Stimulated activated CD8-positive, alpha-beta memory T cell treated with anti-CD3 and anti-CD28 coated beads, Interleukin-15, amount 100 ng/mL, for 48 hours (primary cell): Measurements from ENCODE around the gene FEV.

Experiments used
- DNase-seq, 2 donors: peaks; one replicate each; pipeline ENCODE4 v3.0.0-alpha.2; 2020; ENCODE audit warnings: low read depth in 2 of 2

FEV gene

DNA sequence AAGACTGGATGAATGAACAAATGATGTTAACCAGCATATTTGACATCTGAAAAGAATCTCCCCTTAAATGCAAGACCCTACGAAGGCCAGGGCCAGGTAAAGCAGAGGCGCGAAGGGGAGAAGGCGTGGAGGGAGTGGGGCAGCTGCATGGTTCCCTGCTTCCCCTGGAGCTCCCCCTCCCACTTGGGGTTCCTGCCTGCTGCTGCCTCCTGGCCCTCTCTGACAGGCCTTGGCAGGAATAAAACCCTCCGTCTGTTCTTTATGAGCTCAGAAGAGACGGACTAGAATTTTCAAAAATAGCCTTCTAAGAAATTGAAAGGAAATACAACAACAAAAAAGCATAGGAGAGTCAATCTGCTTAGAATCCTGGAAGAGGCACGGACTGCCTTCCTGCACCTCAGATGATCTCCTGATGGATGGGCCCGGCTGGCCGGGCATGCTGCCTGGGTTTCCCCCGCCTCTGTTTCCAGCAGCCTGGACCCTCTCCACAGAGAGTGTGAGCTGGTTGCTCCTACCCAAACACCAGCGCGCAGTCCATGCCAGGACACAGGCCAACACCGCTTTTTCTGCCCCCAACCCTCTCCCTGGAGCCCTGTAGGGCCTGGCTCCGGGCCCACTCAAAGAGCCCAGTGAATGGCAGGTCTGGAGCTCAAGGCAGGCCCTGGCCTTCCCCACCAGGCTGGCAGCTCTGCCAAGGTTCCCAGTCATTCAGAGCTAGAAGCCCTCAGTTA, 32.4 kb upstream of the FEV start:
- no peak for DNase-seq

DNA sequence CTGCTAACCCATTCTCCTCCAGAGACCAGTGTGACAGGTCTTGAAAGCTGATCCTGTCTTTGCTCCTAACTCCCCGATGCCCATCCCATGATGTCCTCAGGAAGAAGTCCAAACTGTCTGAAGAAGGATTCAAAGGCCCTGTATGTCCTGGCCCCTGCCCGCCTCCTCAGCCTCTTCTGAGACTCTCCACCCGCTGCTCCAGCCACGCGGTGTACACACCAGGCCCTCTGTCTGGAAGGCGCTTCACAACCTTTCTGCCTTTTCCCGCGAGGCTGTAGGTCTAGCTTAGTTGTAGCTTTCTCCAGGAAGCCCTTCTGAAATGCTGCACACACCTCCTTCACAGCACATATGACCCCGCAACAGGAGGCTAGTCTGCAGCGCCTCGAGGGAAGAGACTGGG, 31.7 kb upstream of the FEV start:
- DNase-seq: no peak

- DNase-seq: no peak
Measured at GRCh38 chr2:219010873-219011272, 25.9 kb upstream of the FEV start.

DNA sequence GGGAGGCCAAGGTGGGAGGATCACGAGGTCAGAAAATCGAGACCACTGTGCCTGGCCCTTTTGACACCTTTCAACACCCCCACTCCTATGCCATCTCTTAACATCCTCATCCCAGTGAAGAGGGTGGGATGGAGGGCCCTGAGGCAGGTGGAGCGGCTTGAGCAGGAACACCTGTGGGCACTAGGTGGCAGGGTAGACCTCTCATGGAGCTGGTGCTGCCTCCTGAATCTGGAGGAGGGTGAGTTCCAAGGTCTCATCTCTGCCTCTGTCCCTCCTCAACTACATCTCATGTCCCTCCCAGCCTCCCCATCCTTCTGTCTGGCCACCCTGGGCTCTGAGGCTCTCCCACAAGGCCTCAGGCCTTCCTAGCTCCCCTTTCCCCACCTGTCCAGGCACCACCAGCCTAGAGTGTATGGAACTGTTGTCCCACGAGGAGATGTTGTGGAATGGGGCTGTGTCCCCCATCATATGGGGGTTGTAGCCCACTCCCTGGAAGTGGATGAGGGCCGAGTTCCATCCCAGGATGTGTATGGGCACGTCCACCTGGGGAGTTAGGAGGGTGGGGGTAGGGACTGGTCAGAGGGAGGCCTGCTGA, 25.3 kb upstream of the FEV start:
- DNase-seq: no peak

- DNase-seq: no peak
Measured at GRCh38 chr2:219009294-219009693, 24.3 kb upstream of the FEV start.

DNA sequence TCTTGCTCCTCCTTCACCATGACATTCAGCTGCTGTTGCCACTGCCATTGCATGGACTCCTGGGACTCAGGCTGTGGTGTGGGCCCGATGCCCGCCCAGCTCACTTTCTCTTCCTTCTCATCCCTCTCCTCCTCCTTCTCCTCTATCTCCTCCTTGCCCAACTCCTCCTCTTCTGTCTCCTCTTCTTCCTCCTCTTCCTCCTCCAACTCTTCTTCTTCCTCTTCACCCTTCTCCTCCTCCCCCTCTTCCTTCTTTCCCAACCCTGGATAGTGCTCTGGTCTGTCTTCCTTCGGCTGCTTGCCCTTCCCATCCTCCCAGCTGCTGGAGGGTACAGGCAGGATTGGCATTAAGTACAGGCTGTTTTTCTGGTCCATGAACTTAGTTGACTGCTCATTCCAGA, 19.0 kb upstream of the FEV start:
- DNase-seq: no peak

DNA sequence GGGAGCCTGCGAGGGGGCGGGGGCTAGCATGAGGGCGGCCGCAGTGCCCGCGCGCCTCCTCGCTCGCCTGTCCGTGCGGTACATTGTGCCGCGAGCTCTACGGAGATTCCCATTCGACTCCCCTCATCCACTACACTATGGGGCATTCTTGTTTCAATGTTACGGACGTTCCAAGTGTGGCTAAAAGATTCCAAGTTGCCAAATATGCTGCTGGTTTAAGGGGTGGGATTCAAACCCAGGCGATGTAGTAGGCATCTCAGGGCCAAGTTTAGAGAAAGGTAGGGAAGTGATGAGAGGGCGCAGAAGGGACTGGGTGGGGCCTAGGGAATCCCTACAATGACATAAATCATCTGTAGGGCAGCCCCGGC, 18.3 kb upstream of the FEV start:
- DNase-seq: no peak

- peak in 1 of 2 donors; percentile 43 for DNase-seq
Measured at GRCh38 chr2:219002395-219003266, 17.6 kb upstream of the FEV start.

DNA sequence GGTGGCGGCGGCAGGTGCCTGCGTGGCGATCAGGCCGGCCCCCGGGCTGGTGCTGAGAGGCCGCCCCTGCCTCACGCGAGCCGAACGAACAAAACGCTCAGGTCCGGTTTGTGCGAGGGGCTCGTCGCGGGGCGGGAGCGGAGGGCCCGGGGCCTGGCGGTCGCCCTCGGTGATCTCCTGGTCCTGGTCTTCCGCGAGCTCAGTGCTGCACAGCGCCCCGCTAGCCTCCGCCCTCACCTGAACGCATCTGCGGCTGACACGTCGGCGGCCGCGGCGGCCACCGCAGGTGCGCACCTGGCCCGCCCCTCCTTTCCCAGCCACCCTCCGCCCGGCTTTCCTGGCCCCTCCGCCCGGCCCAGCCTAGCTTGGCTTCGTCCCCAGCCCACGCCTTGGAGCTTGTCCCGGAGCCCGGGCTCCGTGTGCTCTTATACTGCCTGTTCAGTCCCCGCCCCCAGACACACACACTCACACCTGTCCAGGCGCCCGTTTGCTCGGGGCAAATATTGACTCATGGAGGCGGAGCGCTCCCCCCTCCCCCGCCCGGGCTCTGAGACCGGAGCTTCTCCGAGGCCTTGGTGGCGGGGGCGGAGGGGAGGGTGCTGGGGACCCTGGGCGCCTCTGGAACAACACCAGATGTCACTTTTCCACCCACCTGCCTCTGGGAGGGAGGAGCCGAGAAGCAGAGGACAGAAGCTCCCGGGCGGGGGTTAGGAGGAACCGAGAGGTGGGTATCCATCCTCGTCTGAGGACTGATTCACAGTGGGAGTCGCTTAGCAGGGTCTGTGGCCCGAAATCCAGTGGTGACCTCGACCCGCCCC, 16.8 kb upstream of the FEV start:
- DNase-seq: no peak

GRCh38 chr2:219001100-219001576, 16.2 kb upstream of the FEV start:
- no peak for DNase-seq

- no peak for DNase-seq
Measured at GRCh38 chr2:219000569-219000960, 15.6 kb upstream of the FEV start.

GRCh38 chr2:218999881-219000568, 15.0 kb upstream of the FEV start:
- no peak for DNase-seq

DNA sequence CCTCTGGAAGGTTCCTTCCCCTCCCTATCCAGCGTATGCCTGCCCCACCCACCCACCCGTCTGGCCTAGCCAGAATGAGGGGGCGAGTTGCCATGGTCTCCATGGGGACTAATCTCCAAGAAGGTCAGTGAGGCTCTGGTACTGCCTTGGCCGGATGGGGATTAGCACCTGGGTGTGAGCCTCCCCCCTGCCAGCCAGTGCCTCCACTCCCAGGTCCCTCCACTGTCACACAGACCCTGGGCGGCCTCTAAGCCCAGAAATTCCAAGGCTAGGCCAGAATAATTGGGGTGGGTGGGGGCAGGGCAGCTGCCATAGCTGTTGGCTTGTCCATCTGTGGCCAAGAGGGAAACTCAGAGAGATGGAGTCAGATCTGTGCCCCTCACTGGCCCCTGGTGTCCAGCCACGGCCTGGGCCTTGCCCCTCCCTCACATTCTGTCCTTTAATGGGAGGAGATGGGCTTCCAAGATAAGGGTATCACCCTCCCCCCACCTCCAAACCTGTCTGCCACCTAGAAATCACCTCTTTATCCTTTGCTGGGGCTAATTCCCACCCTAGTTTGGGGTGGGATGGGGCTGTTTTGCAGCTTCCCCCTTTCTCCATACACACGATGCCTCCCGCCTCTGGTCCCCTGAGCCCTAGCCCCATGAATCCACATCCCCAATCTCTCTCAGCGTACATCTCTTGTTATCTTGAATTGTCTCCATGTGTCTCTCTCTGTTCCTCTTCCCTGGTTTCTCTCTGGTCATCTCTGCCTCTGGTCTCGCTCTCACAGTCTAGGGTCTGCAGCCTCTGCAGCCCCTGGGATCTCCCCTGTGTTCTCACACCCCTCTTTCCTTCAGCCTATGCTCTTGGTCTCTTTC, 14.3 kb upstream of the FEV start:
- DNase-seq: no peak

DNA sequence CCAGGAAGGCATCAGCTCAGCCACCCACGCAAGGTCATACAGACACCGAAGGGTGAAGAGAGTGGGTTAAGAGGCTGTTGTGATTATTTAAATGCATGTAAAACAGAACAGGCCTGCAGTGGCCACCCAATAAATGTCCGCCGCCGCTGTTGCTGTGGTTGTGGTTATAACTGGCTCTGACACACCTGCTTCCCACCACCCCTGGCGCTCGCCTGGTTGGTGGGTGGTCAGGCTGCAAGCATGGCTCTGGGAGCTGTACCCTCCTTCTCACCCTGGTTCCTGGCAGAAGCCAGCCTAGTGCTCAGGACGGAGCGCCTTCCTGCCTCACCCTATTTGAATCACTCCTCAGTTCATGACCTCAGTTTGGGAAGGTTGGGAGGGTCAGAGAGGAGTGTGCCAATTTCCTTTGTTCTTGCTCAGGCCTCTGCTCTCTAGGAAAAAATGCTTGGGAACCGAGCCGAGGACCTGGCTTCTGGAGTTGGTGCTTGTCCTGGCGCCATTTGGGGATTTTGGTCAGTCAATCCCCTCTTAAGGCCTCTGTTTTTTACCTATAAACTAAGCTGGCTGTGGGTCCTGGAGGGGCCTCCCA, 13.5 kb upstream of the FEV start:
- DNase-seq: no peak

GRCh38 chr2:218997731-218998130, 12.7 kb upstream of the FEV start:
- no peak for DNase-seq

GRCh38 chr2:218996937-218997336, 12.0 kb upstream of the FEV start:
- no peak for DNase-seq

- DNase-seq: peak; percentile 67 to 68
Measured at GRCh38 chr2:218995972-218996711, 11.2 kb upstream of the FEV start.

- DNase-seq: no peak
Measured at GRCh38 chr2:218995561-218995960, 10.6 kb upstream of the FEV start.
